DMS53 treated with DMSO at 0.1 percent for 48 hours (cell line): ENCODE data around the gene UACA.
A peak's percentile ranks its signal among the peaks of the same experiment; 100 is the strongest.

Source experiments
- DNase-seq: peaks from one replicate; lab custom pipeline; 2025; ENCODE audit not compliant: unreplicated experiment; lab: John Stamatoyannopoulos, UW

The UACA gene

DNA sequence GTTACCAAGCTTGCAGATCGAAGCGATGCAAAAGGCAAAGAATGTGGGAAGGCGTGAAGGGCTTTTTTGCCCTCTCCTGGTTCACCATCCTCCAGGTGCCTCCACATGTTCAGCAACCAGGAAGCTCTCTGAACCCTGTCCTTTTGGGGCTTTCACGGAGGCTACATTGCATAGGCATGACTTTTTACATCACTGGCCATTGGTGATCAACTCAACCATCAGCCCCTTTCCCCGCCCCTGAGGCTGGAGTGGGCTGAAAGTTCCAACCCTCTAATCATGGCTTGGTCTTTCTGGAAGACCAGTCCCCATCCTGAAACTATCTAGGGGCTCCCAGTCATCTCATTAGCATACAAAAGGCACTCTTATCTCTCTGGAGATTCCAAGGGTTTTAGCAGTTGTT is 52.6 kb downstream of the UACA start:
- no peak for DNase-seq

DNA sequence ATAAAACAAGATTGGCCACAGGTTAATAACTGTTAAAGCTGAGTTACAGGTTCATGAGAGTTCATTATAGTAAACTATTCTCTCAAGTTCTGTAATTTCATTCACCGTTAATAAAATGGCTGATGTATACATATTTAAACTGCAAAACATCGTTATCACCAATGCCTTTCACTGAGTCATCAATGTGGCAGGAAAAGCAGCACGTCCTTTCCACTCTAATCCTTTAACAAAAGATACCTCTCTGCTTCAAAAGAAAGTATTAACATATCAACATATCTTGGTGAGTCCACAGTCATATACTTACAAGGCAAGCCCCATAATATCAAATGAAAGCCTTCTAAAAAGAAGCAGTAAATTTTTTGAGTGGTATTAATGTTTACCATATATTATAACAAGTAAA is 54.5 kb downstream of the UACA start:
- DNase-seq: no peak

DNA sequence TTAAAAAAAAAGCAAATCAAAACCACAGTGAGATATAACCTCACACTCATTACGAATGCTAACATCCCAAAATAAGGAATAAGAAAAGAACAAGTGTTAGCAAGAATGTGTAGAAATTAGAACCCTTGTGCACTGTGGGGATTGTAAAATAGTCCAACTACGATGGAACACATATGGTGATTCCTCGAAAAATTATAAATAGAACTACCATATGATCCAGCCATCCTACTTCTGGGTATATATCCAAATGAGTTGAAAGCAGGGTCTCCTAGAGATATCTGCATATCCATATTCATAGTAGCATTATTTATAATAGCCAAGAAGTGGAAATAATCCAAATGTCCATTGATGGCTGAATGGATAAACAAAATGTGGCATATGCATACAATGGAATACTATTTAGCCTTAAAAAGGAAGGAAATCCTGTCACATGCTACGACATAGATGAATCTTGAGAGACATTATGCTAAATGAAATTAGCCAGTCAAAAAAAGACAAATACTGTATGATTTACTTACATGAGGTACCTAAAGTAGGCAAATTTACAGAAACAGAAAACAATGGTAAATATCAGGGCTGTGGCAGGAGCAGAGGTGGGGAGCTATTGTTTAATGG is 55.6 kb downstream of the UACA start:
- no peak for DNase-seq

DNA sequence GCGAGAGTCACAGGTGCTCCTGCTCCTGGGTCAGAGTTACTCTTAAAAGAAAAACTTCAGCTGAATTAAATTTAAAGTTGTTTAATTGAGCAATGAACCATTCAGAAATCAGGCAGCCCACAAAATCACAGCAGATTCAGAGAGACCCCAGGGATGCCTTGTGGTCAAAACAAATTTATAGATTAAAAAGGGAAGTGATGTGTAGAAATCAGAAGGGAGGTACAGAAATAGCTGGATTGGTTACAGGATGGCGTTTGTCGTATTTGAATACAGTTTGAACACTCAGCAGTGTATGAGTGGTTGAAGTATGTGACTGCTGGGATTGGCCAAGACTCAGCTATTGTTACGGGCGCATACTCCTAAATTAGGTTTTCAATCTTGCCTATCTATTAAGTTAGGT is 58.6 kb downstream of the UACA start:
- DNase-seq: no peak

DNA sequence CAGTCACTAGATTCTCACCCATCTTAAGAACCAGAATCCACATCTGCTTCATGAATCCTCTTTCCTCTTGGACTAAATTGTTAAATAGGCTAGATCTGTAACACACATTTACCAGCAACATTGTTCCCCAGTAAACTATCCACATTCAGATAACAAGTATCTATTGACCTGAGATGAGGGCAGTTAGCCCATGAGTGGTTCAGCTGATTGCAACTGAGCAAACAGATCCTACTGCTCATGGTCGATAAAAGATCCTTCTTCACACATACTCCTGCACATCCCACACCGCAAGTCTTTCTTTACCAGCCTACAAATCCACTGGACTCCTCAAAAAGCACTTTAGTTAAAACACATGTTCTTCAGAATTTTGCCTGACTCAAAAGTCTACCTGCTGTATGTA is 59.2 kb downstream of the UACA start:
- DNase-seq: peak; percentile 43

DNA sequence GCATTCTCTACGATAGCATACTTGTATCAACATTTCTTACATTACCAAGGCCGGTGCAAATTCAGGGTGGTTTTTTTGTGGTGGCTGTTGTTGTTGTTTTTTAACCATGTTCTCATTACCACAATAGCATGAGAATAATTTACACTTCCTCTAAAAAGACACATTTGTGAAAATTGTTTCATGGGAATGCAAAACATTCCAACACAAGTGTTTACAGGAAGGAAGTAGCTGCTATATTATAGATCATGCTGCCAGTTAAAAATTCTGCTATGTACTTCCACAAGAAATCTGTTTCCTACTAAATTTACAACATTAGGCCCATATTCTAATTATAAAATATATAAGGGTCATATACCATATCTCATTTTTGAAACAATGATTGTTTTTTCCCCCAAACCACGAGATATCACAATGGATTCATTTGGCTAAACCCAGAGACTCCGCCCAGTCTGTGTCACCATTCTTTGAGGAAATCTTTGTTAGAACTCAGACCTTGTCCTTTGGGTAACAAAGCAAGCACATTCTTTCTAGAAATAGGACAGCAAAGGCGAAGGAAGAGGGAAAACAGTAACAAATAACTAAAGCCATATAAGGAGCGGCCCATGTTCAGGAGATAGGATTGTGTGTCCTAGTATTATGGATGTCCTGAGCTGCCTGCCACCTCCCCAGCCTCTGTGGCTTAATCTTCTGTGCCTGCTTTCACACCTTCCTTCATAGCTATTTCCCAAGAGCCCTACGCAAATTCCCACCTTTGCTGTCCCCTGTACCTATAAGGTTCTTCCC is 60.1 kb downstream of the UACA start:
- DNase-seq: no peak

DNA sequence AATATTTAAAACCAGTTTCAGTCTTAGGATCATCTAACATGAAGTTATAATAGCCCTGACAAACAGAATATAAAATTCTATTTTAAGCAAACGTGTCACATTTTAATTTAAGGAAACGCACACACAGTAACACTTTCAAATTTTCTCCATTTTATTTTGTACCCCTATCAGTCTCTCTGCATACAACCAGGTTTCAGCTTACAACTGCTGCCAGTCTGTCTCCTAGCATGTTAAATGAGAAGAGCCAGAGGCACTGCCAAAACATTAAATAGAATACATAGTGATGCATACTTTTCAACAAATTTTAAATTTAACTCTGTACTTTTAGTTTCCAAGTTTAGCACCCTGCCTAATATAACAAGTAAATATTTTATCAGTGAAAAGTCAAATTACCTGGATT is 60.8 kb downstream of the UACA start:
- no peak for DNase-seq

DNA sequence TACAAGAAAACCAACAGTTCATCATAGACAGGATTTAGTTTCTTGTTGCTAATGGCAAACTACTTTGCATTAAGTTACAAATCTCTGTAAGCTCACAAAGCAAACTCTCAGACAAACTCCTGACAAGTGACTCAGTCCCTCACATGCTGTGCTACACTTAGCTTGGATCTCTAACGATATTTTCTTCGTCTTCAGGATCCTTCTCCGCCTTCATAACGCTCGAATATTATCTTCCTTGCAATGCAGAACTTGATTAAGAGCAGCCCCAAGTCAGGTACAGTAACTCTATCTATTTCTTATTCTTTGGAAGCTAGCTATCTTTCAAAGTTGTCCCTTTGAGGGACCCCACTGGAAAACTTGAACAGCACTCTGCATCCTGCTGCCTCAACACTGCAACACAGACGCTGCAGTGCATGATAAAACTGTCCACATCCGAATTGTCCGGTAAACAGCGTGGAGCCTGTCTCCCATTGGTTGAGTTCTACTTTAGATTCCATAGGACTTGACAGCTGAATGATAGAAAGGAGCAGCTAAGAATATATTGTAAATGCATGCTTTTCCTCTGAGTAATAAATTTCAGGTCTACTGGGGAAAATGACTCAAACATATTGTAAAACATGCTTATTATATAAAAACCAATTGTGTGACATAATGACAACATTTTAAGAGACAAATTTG is 61.3 kb downstream of the UACA start:
- DNase-seq: no peak

DNA sequence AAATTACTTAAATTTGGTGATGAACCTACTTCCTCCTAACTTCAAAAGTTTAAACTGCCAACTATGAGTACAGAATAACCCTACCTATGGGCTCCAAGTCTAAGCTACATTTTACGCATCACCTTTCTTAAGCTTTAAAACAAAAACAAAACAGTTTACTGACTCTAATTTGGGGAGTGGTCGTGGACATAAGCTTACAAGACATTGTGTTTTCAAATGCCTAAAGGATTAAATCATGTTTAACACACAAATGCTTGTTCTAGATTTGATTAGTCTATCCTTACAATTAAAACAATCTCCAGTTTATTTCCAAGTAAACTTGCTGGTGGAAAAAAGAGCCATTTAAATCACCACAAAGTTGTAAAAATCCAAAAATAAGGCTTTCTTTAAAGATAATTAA is 62.2 kb downstream of the UACA start:
- no peak for DNase-seq

DNA sequence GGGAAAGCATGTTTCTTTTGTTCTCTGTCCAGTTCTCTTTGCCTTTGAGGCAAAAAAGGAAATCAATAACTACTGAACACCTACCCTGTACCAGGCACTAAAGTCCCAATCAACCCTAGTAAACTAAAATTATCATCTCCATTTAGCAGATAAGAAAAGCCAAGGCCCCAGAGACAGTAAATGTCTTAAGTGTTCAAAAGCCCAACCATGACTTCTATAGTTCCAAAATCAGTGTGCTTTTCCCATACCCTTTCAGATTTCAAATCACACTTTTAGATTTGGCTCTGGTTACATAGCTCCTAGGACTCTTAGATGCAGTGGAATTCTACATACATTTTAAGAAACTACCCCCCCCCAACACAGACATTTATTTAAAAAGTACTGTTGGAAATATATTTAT is 63.5 kb downstream of the UACA start:
- DNase-seq: no peak

DNA sequence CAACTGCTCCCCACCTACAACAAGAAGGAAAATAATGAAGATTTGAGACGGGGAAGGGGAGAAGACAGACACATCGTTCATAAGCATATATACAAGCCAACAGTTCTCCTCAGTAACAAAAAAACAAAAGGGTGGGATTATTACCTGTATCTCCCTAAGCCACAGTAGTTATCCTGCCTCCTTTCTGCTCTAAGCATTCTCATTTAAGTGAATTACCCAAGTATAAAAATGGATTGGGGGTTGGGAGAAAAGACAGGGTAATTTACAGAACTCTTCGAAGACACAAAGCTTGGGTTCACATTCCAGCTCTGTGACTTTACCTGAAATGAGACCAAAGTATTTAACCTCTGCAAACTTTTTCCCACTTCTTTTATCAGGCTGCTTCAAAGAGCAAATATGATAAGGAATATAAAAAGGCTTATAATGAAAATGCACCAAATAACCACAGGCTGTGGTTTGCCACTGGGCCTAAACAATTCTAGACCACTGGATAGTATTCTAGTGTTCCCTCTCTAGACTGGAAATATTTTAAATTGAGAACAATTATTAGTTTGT is 64.4 kb downstream of the UACA start:
- DNase-seq: no peak

DNA sequence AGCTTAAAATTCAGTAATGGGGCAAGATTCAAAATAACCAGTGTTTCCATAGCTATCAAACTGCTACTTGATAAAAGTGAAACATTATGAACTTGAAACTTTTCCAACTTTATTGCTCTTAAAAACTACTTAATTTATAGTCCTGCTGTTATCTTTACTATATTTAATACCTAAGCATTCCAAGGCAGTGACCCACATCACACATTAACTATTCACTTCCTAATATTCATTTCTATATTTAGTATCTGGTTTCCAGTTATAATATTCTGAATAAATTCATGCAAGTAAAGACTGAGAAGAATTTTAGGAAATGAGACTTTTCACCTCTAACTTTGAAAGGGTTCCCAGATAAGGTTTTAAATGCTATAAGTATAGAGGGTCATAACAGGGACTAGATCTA is 64.9 kb downstream of the UACA start:
- DNase-seq: no peak

DNA sequence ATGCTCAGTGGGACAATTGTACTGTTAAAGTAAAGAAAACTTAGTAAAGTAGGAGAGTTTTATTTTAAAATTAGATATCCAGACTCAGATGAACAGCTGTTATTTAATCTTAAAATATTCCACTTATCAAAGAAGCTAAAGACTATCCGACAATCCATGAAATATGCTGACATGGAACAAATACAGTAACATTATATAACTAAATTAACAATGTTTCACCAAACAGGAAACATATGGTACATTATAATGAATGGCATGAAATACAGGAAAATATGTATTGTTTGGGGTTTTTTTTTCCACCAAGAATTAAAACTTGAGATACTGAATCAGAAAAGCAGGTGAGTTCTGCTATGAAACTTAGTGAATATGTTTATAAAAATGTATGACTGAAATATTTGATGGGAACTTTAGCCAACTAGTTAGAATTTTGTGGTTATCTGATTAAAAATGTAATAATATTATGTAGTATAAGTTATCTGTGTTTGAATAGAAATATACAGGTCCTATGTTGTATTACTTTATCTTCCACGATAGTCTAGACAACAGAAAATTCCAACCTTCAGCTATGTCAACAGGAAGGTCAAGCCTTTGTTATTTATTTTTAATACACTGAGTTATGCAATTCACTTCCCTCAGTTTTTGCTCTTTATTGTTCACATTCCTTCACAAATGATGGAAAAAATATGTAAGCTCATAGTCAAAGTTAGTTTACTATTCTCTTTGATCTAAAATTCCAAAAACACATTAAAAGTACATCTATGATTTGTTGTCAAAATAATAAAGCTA is 72.7 kb downstream of the UACA start:
- DNase-seq: no peak

DNA sequence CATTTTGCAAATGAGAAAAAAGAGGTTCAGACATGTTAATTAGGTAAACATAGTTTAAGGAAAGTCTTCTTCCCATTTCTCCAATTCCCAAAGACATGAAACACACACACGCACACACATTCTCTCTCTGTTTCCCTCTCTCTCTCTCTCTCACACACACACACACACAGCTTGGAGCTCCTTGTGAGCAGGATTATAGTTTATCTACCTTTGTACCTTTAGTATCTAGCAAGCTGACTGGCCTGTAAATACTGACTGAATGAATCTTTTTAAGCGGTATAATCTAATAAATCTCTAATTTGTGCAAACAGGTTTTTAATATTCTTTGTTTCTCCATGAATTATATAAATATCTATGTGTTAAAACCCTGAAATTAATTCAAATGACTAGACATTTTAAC is 73.3 kb downstream of the UACA start:
- no peak for DNase-seq

DNA sequence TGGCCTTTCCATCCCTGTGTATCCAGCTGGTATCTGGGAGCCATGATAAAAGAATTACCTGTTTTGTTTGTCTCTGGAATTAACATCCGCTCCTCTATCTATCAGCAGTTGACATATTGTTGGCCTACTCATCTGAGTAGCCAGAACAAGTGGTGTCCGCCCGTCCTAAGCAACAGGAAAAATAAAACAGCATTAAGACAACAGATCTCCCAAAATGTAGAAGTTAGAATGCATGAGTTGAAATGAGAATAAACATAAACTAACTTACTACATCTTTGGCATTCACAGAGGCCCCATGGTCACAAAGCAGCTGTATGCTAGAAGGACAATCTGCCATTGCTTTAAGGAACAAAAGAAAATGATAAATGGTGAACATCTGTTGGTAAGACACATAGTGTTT is 75.9 kb downstream of the UACA start:
- no peak for DNase-seq

DNA sequence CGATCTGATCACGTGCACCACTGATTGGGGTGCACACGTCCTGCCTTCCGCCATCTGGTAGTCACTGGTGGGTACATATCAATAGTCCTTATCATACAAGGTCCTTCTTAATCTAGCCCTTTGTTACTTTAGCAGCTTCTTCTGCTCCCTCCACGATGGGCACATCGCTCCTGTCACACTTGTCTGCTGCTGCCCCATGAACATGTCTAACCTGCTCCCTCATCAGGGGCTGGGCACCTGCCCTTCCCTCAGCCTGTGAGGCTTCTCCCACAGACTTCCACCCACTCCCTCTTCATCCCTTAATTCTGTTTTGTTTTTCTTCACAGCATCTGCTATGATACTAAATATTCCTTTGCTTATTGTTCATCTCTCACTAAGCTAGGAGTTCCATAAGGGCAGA is 82.5 kb downstream of the UACA start:
- DNase-seq: no peak

DNA sequence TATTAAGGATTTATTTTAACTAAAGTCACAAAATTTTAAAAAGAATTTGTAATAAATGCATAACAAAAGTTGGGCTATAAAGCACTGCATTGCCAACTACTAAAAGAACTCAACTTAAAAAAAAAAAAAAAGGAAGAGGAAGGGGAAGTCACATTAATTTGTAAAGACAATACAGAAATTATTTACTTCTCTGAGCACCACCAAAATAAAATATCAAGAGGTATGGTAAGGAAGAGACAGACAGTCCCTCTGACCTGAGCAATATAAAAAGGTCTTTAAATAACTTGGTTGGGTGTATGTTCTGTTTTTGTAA is 83.5 kb downstream of the UACA start:
- no peak for DNase-seq

DNA sequence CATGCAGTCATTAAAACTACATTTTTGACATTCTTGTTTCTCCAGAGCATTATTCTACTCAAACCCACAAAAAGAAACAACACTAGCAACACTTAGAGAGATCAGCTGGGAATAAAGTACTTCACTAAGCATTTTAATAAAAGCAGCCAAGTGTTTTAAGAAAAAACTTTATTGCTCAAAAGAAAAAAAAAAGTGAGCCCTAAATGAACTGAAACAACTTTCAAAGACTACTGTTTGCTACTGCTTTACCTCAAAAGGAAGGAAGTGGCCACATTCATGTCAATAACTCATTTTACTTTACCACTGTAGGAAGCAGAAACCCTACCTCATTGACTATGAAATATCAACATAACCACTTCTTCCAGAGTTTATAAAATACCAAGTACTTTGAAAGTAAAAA is 91.3 kb downstream of the UACA start:
- DNase-seq: no peak

DNA sequence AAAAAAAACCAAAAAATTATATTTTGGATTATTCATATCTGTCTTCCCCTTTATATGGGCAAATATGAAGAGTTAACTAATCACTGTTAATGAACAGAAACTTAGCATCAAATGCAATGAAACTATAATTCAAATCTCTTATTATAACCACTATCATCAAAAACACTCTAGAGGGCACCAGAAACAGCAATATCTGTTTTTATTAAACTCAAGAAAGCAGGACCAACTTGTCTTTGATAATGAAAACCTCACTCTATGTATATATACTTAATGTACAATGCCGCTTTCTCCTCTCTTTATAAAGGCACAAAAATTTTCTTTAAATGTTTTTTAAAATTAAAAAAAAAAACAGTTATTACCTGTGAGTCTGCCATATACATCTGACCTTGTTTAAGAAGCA is 92.7 kb downstream of the UACA start:
- DNase-seq: no peak

DNA sequence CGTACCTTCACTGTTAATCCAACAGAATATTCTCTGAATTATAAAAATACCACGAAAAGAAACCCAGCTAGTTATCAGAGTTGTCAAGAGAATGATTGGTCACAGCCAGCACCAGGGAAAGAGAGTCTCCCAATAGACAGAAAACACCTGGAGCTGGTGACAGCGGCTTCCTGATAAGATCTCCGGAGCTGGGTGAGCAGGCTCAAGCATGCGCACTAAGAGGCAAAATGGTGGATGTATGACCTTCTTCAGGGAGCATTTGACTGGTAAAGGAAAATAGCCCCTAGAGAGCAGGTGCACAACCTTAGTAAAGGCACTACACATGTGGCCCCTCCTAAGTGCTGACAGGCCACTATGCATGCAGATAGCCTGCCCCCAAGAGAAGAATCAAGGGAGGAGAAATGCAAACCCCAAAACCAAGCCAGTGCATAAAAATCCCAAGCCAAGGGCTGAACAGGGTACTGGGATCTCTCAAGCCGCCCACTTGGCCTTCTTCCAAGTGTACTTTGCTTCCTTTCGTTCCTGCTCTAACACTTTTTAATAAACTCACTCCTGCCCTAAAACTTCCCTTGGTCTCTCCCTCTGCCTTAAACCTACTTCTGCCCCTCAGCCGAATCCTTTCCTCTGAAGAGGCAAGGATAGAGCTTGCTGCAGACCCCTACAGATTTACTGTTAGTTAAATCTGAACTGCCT is 93.2 kb downstream of the UACA start:
- no peak for DNase-seq

DNA sequence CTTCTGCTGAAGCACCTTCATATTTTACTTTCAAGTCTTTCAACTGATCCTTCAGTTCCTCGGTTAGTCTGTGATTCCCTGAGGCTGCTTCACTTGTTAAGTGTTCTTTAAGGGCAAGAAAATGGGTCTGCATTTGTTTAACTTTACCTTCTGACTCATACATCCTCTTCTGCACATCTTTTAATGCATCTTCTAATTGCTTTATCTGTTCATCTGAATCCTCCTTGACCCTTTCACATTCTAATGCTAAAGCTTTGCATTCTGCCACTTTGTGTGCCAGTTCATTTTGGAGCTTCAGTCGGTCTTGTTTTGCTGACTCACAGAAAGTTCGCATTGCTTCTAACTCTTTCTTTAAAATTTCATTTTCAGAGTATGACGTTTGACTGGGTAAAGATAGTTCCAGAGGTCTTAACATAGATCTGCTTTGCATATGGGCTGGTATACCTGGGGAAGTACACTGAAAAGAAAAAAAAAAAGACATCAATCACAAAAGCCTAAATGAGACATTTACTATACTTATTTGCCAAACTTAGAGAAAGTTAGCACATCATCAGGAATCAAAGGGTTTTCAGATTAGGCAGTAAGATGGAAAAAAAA is 94.3 kb downstream of the UACA start:
- DNase-seq: no peak
